ENCODE results near the gene TERT. TPM values are rescaled to one million over a fixed set of nuclear protein-coding genes. Genes with fewer than 3 reads are reported as not detected.

The TERT gene
- total and polyA plus RNA-seq, 10 of the 15 experiments (the other 5 are each of a cell fraction or from before 2014, with no cell fraction given): 0.08 to 21.5 (median 5.0) TPM

- intact Hi-C loops (cut with micrococcal nuclease; ENCODE audit: unreplicated experiment) (no loop called here), in situ Hi-C loops (cut with MboI) (no loop called here)
- H3K27ac ChIP-seq (ENCODE audit: control insufficient read depth, insufficient read depth): no peak overlapping the region
- no peak overlapping the region for H3K9ac ChIP-seq (ENCODE audit: control insufficient read depth, insufficient read depth, low read length)
- no peak for DNase-seq (ENCODE audit: low read depth, low spot score)
- no peaks in the 10 kb centered on the region for H3K27me3 ChIP-seq (replicated peaks in 1 of 2; ENCODE audit: control insufficient read depth in 2 of 2, insufficient read depth in 2 of 2, low read length in 1 of 2)
- no peak for ATAC-seq
- no peak overlapping the region for H2AFZ ChIP-seq (ENCODE audit: control insufficient read depth, low read depth, low read length)
- no peaks in the 10 kb centered on the region; the same call in 1 of the 2 replicates for H4K20me1 ChIP-seq (ENCODE audit: control insufficient read depth, insufficient read depth)
- POLR2A ChIA-PET: no interaction called here
- RAD21 ChIA-PET (ENCODE audit: unreplicated experiment): no interaction called here
- SMC1A ChIA-PET (ENCODE audit: uncharacterized antibody, unreplicated experiment): no interaction called here
- CTCF ChIA-PET: no interaction called here
- H3K79me2 ChIP-seq (ENCODE audit: control insufficient read depth, insufficient read depth, low read length): no peaks in the 10 kb centered on the region
- BruUV-seq (replicated peaks): no TSS peak
- H3K4me2 ChIP-seq (ENCODE audit: control insufficient read depth, insufficient read depth): no peak overlapping the region
- FAIRE-seq: no peak
- H3K9me3 ChIP-seq (replicated peaks; ENCODE audit: control insufficient read depth, insufficient read depth, low read length): no peaks in the 10 kb centered on the region
- H3K4me1 ChIP-seq (ENCODE audit: control insufficient read depth, insufficient read depth, low read length): no peaks in the 10 kb centered on the region
- no peak for TF ChIP-seq NFIC (IDR thresholded peaks at IDR 0.05; ENCODE audit: low read depth, low read length)
- WGBS (ENCODE audit: insufficient coverage, insufficient replicate concordance, low lambda C conversion rate, missing lambda C conversion rate): 30% methylated on average over 11 of the region's 11 CpGs
- no peak overlapping the region for H3K4me3 ChIP-seq
- H3K36me3 ChIP-seq (ENCODE audit: control insufficient read depth in 2 of 2, insufficient read depth in 2 of 2, low read length in 1 of 2): no peaks in the 10 kb centered on the region
Observed at GRCh38 chr5:1205255-1206180, 89.3 kb downstream of the TERT start.

DNA sequence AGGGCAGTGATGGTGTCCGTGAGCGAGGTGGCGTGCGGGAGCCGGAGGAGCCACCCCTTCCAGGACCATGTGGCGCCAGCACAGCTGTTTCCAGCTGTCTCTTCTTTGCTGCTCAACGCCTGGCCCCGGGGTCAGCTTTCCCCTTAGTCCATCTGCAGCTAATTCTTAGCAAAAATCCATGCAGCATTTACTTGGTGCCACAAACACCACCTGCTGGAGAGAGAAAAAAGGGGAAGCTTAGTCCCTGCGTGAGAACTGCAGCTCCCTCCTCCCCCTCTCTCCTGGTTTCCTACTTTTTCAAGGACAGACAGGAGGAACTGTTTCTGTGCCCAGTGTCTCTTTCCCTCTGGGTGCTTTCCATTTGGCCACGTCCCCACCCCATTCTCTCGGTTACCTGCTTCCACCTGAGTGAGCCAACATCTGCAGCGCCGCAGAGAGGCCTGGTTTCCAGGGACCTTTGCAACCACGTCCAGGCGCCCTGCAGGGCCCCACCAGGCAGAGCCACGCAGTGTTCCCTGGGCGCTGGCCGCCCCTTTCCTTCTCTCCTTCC lies 90.1 kb downstream of the TERT start:
- ChIA-PET CTCF (interaction anchor here (0.6 kb wide), 1 partner anchor 136 kb away, joined by 3 read pairs; no protein-coding TSS in a partner anchor), SMC1A (ENCODE audit: uncharacterized antibody, unreplicated experiment) (no interaction called here), RAD21 (ENCODE audit: unreplicated experiment) (no interaction called here), POLR2A (no interaction called here)
- Histone ChIP-seq H4K20me1 (ENCODE audit: control insufficient read depth, insufficient read depth) (no peaks in the 10 kb centered on the region; the same call in 1 of the 2 replicates), H3K4me1 (ENCODE audit: control insufficient read depth, insufficient read depth, low read length) (no peaks in the 10 kb centered on the region), H3K27ac (ENCODE audit: control insufficient read depth, insufficient read depth) (no peak overlapping the region), H3K9ac (ENCODE audit: control insufficient read depth, insufficient read depth, low read length) (no peak overlapping the region), H3K4me2 (ENCODE audit: control insufficient read depth, insufficient read depth) (no peak overlapping the region), H3K27me3 (replicated peaks in 1 of 2; ENCODE audit: control insufficient read depth in 2 of 2, insufficient read depth in 2 of 2, low read length in 1 of 2) (no peaks in the 10 kb centered on the region), H3K79me2 (ENCODE audit: control insufficient read depth, insufficient read depth, low read length) (no peaks in the 10 kb centered on the region), H3K9me3 (replicated peaks; ENCODE audit: control insufficient read depth, insufficient read depth, low read length) (no peaks in the 10 kb centered on the region), H3K4me3 (no peak overlapping the region), H2AFZ (ENCODE audit: control insufficient read depth, low read depth, low read length) (no peak overlapping the region), H3K36me3 (ENCODE audit: control insufficient read depth in 2 of 2, insufficient read depth in 2 of 2, low read length in 1 of 2) (no peaks in the 10 kb centered on the region)
- DNase-seq (ENCODE audit: low read depth, low spot score) (no peak), FAIRE-seq (no peak), ATAC-seq (no peak)
- intact Hi-C loops (cut with micrococcal nuclease; ENCODE audit: unreplicated experiment) (no loop called here), in situ Hi-C loops (cut with MboI) (no loop called here)
- TF ChIP-seq USF2 (IDR thresholded peaks at IDR 0.05; ENCODE audit: borderline replicate concordance, low read depth, low read length) (no peak), RAD21 (IDR thresholded peaks at IDR 0.05; ENCODE audit: insufficient read depth, low read depth, low read length) (no peak)
- TF ChIP-seq, protein P1, sequence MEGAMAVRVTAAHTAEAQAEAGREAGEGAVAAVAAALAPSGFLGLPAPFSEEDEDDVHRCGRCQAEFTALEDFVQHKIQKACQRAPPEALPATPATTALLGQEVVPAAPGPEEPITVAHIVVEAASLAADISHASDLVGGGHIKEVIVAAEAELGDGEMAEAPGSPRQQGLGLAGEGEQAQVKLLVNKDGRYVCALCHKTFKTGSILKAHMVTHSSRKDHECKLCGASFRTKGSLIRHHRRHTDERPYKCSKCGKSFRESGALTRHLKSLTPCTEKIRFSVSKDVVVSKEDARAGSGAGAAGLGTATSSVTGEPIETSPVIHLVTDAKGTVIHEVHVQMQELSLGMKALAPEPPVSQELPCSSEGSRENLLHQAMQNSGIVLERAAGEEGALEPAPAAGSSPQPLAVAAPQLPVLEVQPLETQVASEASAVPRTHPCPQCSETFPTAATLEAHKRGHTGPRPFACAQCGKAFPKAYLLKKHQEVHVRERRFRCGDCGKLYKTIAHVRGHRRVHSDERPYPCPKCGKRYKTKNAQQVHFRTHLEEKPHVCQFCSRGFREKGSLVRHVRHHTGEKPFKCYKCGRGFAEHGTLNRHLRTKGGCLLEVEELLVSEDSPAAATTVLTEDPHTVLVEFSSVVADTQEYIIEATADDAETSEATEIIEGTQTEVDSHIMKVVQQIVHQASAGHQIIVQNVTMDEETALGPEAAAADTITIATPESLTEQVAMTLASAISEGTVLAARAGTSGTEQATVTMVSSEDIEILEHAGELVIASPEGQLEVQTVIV (IDR thresholded peaks at IDR 0.05; ENCODE audit: borderline replicate concordance, partially characterized antibody): no peak
- BruUV-seq (replicated peaks): no TSS peak
- 22% methylated on average over 18 of the region's 18 CpGs for WGBS (ENCODE audit: insufficient coverage, insufficient replicate concordance, low lambda C conversion rate, missing lambda C conversion rate)
